ENCODE data around the gene MITD1.

Gene MITD1

GRCh38 chr2:99188357-99188756 is 7.5 kb upstream of the MITD1 start:
- DNase-seq: no peak

GRCh38 chr2:99187011-99187410 is 6.2 kb upstream of the MITD1 start:
- Histone ChIP-seq H3K27ac (ENCODE audit: insufficient read depth, low read length, poor library complexity, severe bottlenecking) (no peak overlapping the region), H3K9me3 (ENCODE audit: control insufficient read depth, low read length) (no peaks in the 10 kb centered on the region), H3K4me3 (ENCODE audit: insufficient read depth, low read depth, low read length, poor library complexity, severe bottlenecking) (no peak overlapping the region), H3K36me3 (ENCODE audit: control insufficient read depth, insufficient read depth, low read length) (peaks cover 25% of the 10 kb centered on the region), H3K4me1 (ENCODE audit: control insufficient read depth, insufficient read depth, low read length, poor library complexity, severe bottlenecking) (peaks cover under 1% of the 10 kb centered on the region), H3K27me3 (replicated peaks; ENCODE audit: control insufficient read depth, insufficient read depth, low read length, poor library complexity, severe bottlenecking) (no peaks in the 10 kb centered on the region)
- DNase-seq: no peak

More at GRCh38 chr2:99188357-99188756, 7.5 kb upstream of the MITD1 start:
- no peaks in the 10 kb centered on the region for H3K27me3 ChIP-seq (replicated peaks; ENCODE audit: control insufficient read depth, insufficient read depth, low read length, poor library complexity, severe bottlenecking)
- H3K36me3 ChIP-seq (ENCODE audit: control insufficient read depth, insufficient read depth, low read length): peaks cover 25% of the 10 kb centered on the region
- no peaks in the 10 kb centered on the region for H3K9me3 ChIP-seq (ENCODE audit: control insufficient read depth, low read length)
- H3K27ac ChIP-seq (ENCODE audit: insufficient read depth, low read length, poor library complexity, severe bottlenecking): no peak overlapping the region
- no peak overlapping the region for H3K4me3 ChIP-seq (ENCODE audit: insufficient read depth, low read depth, low read length, poor library complexity, severe bottlenecking)
- H3K4me1 ChIP-seq (ENCODE audit: control insufficient read depth, insufficient read depth, low read length, poor library complexity, severe bottlenecking): no peaks in the 10 kb centered on the region

DNA sequence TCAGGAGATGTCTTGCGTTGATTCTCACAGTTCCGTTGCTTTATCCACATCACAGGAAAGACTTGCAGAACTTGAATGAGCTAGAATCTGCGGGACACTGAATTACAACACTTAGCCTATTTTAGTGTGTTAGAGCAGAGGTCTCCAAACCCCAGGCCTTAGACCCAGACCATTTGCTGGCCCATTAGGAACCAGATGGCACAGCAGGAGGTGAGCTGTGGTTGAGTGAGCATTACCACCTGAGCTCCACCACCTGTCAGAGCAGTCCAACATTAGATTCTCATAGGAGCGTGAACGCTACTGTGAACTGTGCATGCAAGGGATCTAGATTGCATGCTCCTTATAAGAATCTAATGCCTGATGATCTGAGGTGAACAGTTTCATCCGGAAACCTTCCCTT is 4.0 kb upstream of the MITD1 start:
- Histone ChIP-seq H3K27me3 (replicated peaks; ENCODE audit: control insufficient read depth, insufficient read depth, low read length, poor library complexity, severe bottlenecking) (no peaks in the 10 kb centered on the region), H3K9me3 (ENCODE audit: control insufficient read depth, low read length) (no peaks in the 10 kb centered on the region)

DNA sequence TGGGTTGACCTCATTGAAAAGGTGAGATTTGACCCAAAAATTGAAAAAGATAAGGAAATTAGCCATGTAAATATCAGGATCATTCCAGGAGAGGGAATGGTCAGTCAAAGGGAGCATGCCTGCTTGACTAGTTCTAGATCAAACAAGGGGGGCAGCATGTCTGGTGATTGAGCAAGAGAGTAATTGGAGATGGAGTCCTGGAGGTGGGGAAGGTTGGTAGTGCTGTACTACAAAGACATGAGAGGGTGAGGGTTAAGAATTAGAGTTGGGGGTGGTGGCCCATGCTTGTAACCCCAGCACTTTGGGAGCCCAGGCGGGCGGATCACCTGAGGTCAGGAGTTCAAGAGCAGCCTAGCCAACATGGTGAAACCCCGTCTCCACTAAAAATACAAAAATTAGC is 2.2 kb upstream of the MITD1 start:
- no peak overlapping the region for H3K4me3 ChIP-seq (ENCODE audit: insufficient read depth, low read depth, low read length, poor library complexity, severe bottlenecking)
- peaks cover 21% of the 10 kb centered on the region for H3K4me1 ChIP-seq (ENCODE audit: control insufficient read depth, insufficient read depth, low read length, poor library complexity, severe bottlenecking)
- no peaks in the 10 kb centered on the region for H3K9me3 ChIP-seq (ENCODE audit: control insufficient read depth, low read length)
- H3K27me3 ChIP-seq (replicated peaks; ENCODE audit: control insufficient read depth, insufficient read depth, low read length, poor library complexity, severe bottlenecking): no peaks in the 10 kb centered on the region
- DNase-seq: no peak
- no peak overlapping the region for H3K27ac ChIP-seq (ENCODE audit: insufficient read depth, low read length, poor library complexity, severe bottlenecking)
- H3K36me3 ChIP-seq (ENCODE audit: control insufficient read depth, insufficient read depth, low read length): peaks cover 8% of the 10 kb centered on the region

More for the DNA sequence above, 4.0 kb upstream of the MITD1 start:
- H3K4me1 ChIP-seq (ENCODE audit: control insufficient read depth, insufficient read depth, low read length, poor library complexity, severe bottlenecking): peaks cover 17% of the 10 kb centered on the region
- peaks cover 18% of the 10 kb centered on the region for H3K36me3 ChIP-seq (ENCODE audit: control insufficient read depth, insufficient read depth, low read length)
- DNase-seq: no peak
- no peak overlapping the region for H3K27ac ChIP-seq (ENCODE audit: insufficient read depth, low read length, poor library complexity, severe bottlenecking)
- H3K4me3 ChIP-seq (ENCODE audit: insufficient read depth, low read depth, low read length, poor library complexity, severe bottlenecking): no peak overlapping the region

- peaks cover 21% of the 10 kb centered on the region for H3K4me1 ChIP-seq (ENCODE audit: control insufficient read depth, insufficient read depth, low read length, poor library complexity, severe bottlenecking)
- H3K27me3 ChIP-seq (replicated peaks; ENCODE audit: control insufficient read depth, insufficient read depth, low read length, poor library complexity, severe bottlenecking): no peaks in the 10 kb centered on the region
- H3K4me3 ChIP-seq (ENCODE audit: insufficient read depth, low read depth, low read length, poor library complexity, severe bottlenecking): peak overlapping the region; percentile 86
- peak overlapping the region; percentile 89 for H3K27ac ChIP-seq (ENCODE audit: insufficient read depth, low read length, poor library complexity, severe bottlenecking)
- peaks cover 2% of the 10 kb centered on the region for H3K36me3 ChIP-seq (ENCODE audit: control insufficient read depth, insufficient read depth, low read length)
- no peaks in the 10 kb centered on the region for H3K9me3 ChIP-seq (ENCODE audit: control insufficient read depth, low read length)
- DNase-seq: no peak
These were observed 754 bp upstream of the MITD1 start for GRCh38 chr2:99181624-99182000.

DNA sequence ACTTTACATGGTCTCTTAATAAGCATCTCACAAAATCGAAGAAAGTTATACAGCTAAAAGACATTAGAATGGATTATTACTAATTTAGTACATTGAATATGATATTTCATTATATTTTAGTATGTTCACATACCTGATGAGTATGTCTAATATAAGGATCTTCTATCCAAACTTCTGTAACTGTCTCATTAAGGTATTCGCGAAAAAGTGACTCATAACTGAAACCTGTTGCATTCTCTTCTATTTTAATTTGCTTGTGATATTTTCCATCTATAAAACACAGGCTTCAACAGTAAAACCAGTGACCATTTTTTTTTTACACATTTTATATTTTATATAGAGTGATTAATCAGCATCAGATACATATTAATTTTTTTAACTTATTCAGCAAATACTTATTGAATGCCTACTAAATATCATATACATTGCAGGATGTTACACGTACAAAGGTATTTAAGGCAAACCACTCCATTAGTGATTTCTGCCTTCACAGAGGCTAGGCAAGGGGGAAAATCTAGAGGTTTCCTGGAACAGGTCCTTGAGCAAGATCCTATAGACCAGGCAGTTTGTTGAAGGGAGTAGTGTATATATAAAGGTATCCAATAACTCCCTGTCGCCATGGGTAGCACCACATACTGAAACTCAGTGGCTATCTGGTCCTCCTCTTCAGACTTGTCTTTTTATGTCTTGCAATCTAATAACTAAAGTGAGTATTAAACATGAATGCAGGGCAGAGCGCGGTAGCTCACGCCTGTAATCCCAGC is 9.3 kb downstream of the MITD1 start:
- Histone ChIP-seq H3K36me3 (ENCODE audit: control insufficient read depth, insufficient read depth, low read length) (peaks cover 49% of the 10 kb centered on the region), H3K27ac (ENCODE audit: insufficient read depth, low read length, poor library complexity, severe bottlenecking) (no peak overlapping the region), H3K9me3 (ENCODE audit: control insufficient read depth, low read length) (no peaks in the 10 kb centered on the region), H3K4me3 (ENCODE audit: insufficient read depth, low read depth, low read length, poor library complexity, severe bottlenecking) (no peak overlapping the region), H3K27me3 (replicated peaks; ENCODE audit: control insufficient read depth, insufficient read depth, low read length, poor library complexity, severe bottlenecking) (no peaks in the 10 kb centered on the region), H3K4me1 (ENCODE audit: control insufficient read depth, insufficient read depth, low read length, poor library complexity, severe bottlenecking) (no peaks in the 10 kb centered on the region)
- DNase-seq: no peak

- no peaks in the 10 kb centered on the region for H3K4me1 ChIP-seq (ENCODE audit: control insufficient read depth, insufficient read depth, low read length, poor library complexity, severe bottlenecking)
- H3K9me3 ChIP-seq (ENCODE audit: control insufficient read depth, low read length): no peaks in the 10 kb centered on the region
- H3K4me3 ChIP-seq (ENCODE audit: insufficient read depth, low read depth, low read length, poor library complexity, severe bottlenecking): no peak overlapping the region
- H3K27ac ChIP-seq (ENCODE audit: insufficient read depth, low read length, poor library complexity, severe bottlenecking): peak overlapping the region; percentile 9
- H3K36me3 ChIP-seq (ENCODE audit: control insufficient read depth, insufficient read depth, low read length): peaks cover 49% of the 10 kb centered on the region
- H3K27me3 ChIP-seq (replicated peaks; ENCODE audit: control insufficient read depth, insufficient read depth, low read length, poor library complexity, severe bottlenecking): no peaks in the 10 kb centered on the region
- DNase-seq: no peak
These were observed 11.3 kb downstream of the MITD1 start for GRCh38 chr2:99169534-99169933.

- H3K9me3 ChIP-seq (ENCODE audit: control insufficient read depth, low read length): no peaks in the 10 kb centered on the region
- no peak for DNase-seq
- H3K27me3 ChIP-seq (replicated peaks; ENCODE audit: control insufficient read depth, insufficient read depth, low read length, poor library complexity, severe bottlenecking): no peaks in the 10 kb centered on the region
- no peak overlapping the region for H3K4me3 ChIP-seq (ENCODE audit: insufficient read depth, low read depth, low read length, poor library complexity, severe bottlenecking)
- H3K27ac ChIP-seq (ENCODE audit: insufficient read depth, low read length, poor library complexity, severe bottlenecking): no peak overlapping the region
- H3K4me1 ChIP-seq (ENCODE audit: control insufficient read depth, insufficient read depth, low read length, poor library complexity, severe bottlenecking): no peaks in the 10 kb centered on the region
- H3K36me3 ChIP-seq (ENCODE audit: control insufficient read depth, insufficient read depth, low read length): peaks cover 41% of the 10 kb centered on the region
These were observed 14.6 kb downstream of the MITD1 start for GRCh38 chr2:99166218-99166617.

DNA sequence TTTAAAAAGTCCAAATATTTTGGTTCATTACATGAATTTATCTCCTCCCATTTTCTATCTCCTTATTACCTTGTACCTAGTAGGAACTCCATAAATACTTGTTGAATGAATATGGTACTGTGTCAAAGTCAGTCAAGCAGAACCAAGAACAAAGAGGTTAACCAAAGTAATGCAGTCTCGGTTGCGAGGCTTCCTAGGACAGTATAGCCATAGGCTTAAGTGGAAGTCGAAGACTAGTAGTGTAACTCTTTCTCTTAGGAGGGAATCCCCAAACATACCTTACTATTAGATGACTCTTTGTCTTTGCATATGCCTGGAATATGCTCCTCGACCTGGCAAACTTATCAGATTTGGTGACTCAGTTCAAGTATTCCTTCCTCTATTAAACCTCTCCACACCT is 21.3 kb downstream of the MITD1 start:
- no peak overlapping the region for H3K27ac ChIP-seq (ENCODE audit: insufficient read depth, low read length, poor library complexity, severe bottlenecking)

DNA sequence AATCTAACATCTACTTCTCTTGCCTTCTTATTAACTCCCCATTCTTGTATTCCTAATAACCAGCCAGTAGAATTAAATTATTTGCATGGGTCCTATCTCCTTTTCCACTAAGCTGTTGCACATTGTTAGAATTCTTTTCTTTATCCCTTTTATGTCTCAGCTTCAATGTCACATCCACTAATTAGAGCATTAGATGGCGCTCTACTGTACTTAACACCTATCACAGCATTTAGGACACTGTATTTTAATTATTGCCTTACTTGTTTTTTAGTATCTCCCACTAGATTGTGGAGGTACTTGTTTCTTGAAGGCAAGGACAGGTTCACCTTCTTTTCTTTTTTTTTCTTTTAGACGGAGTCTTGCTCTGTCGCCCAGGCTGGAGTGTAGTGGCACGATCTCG is 22.3 kb downstream of the MITD1 start:
- Histone ChIP-seq H3K9me3 (ENCODE audit: control insufficient read depth, low read length) (no peaks in the 10 kb centered on the region), H3K27me3 (replicated peaks; ENCODE audit: control insufficient read depth, insufficient read depth, low read length, poor library complexity, severe bottlenecking) (no peaks in the 10 kb centered on the region), H3K4me3 (ENCODE audit: insufficient read depth, low read depth, low read length, poor library complexity, severe bottlenecking) (no peak overlapping the region), H3K36me3 (ENCODE audit: control insufficient read depth, insufficient read depth, low read length) (peaks cover 10% of the 10 kb centered on the region), H3K4me1 (ENCODE audit: control insufficient read depth, insufficient read depth, low read length, poor library complexity, severe bottlenecking) (peaks cover 11% of the 10 kb centered on the region), H3K27ac (ENCODE audit: insufficient read depth, low read length, poor library complexity, severe bottlenecking) (no peak overlapping the region)
- no peak for DNase-seq

More for the DNA sequence above, 21.3 kb downstream of the MITD1 start:
- H3K9me3 ChIP-seq (ENCODE audit: control insufficient read depth, low read length): no peaks in the 10 kb centered on the region
- no peak overlapping the region for H3K4me3 ChIP-seq (ENCODE audit: insufficient read depth, low read depth, low read length, poor library complexity, severe bottlenecking)
- H3K4me1 ChIP-seq (ENCODE audit: control insufficient read depth, insufficient read depth, low read length, poor library complexity, severe bottlenecking): peaks cover 3% of the 10 kb centered on the region
- DNase-seq: no peak
- H3K36me3 ChIP-seq (ENCODE audit: control insufficient read depth, insufficient read depth, low read length): peaks cover 10% of the 10 kb centered on the region
- H3K27me3 ChIP-seq (replicated peaks; ENCODE audit: control insufficient read depth, insufficient read depth, low read length, poor library complexity, severe bottlenecking): no peaks in the 10 kb centered on the region

Measured in effector memory CD4-positive, alpha-beta T cell (primary cell).